Measurements from ENCODE around the gene EML2.

GRCh38 chr19:45575216-45575615 lies 64.0 kb downstream of the EML2 start:
- TF ChIP-seq POLR2A (IDR thresholded peaks at IDR 0.05; ENCODE audit: low read length) (no peak), GATA1 (IDR thresholded peaks at IDR 0.05; ENCODE audit: low read depth, low read length) (no peak)

All from erythroblast (primary cell).